Activated T-cell treated with anti-CD3 and anti-CD28 coated beads, Interleukin-2, amount 50 U/mL, for 1 hour (primary cell): ENCODE data around the gene PLD1.

Experiments
- DNase-seq: peaks from one replicate; pipeline ENCODE4 v3.0.0-alpha.2; 2020

The PLD1 gene

GRCh38 chr3:171688593-171688992, 121.7 kb downstream of the PLD1 start:
- no peak for DNase-seq

- no peak for DNase-seq
Observed at GRCh38 chr3:171688002-171688401, 122.3 kb downstream of the PLD1 start.

DNA sequence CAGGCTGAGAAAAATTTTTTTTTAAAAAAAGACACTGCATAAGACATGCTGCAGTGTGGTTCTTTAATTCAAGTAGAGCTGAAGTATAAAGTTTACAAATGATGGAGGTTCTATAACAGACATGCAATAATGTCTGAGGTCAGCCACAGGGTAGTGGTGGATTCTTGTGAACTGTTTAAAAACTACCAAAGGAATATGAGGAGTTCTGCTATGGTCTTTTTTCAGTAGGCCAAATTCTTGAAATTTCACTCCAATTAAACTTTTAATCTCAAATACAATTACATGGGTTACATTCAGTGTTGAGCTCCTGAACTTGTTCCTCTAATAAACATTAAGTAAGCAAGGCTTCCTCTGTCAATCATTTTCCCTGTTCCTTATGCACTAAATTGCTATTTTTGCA, 122.7 kb downstream of the PLD1 start:
- no peak for DNase-seq

GRCh38 chr3:171687064-171687463, 123.2 kb downstream of the PLD1 start:
- DNase-seq: no peak

DNA sequence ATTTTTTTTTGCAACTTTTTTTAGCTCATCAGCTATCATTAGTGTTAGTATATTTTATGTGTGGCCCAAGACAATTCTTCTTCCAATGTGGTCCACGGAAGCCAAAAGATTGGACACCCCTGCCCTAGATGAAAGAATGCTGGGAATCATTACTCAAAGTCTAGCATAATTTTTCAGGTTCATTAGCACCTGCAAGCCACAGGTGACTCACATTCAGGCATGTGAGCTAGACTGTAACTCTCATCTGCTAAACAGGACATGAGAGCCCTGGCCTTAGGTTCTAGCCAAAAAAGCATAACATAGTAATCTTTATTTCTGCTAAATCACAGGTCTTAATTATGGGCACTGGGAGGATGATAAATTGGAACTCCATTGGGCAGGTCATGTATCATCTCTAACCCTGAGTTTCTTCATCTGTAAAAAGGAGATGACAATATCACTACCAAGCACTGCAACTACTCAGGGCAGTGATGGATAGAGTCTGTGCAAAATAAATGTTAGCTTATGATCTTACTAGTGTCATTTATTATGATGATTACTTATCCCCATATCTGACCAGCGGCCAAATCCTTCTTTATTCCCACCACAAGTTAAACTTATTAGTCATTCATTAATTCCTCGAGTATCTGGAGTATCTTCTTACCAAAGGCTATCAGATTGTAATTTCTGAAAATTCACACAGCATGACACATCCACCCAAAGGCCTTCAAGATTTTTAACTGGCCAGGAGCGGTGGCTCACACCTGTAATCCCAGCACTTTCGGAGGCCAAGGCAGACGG, 125.0 kb downstream of the PLD1 start:
- no peak for DNase-seq

- no peak for DNase-seq
Observed at GRCh38 chr3:171684221-171684620, 126.1 kb downstream of the PLD1 start.

DNA sequence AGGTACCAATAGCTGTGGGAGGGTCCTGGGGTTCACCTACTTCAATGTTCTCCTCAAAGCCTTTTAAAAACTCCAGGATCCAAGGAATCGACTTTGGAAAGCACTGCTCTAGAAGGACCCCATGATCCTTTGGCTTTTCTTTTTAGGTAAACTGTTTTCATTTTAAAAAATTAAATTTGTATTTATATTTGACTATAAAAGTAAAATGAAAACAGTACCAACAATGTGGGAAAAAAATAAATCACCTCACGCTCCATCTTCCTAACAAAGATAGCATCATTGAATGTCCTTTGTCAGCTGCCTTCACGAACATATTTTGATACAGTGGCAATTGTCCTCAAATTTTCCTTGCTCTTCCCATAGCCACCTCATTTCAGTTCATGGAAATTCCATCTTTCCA, 127.5 kb downstream of the PLD1 start:
- no peak for DNase-seq

GRCh38 chr3:171680726-171681411, 129.4 kb downstream of the PLD1 start:
- no peak for DNase-seq

DNA sequence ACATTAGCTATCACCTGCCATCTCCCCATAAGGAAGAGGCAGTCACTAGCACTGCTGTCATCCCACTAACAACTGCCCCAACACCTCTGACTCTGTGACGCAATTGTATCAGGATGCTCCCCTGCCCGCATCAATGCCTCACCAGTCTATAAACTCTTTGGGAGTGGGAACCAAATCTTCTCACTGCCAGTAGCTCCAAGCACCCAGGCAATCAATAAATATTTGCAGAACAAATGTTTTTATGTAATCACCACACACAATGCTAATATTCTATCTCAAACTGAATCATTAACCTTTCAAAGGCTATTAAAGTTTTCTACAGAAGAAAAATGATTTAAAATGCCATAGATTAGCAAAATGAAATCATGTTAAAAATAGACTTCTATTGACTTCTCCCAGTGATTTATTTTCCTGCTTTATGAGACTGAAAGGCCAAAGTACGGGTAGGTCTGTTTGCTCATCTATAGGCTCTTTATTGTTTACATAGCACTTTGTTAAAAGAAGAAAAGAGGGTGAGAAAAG, 131.3 kb downstream of the PLD1 start:
- no peak for DNase-seq

- no peak for DNase-seq
Observed at GRCh38 chr3:171677706-171678105, 132.6 kb downstream of the PLD1 start.

DNA sequence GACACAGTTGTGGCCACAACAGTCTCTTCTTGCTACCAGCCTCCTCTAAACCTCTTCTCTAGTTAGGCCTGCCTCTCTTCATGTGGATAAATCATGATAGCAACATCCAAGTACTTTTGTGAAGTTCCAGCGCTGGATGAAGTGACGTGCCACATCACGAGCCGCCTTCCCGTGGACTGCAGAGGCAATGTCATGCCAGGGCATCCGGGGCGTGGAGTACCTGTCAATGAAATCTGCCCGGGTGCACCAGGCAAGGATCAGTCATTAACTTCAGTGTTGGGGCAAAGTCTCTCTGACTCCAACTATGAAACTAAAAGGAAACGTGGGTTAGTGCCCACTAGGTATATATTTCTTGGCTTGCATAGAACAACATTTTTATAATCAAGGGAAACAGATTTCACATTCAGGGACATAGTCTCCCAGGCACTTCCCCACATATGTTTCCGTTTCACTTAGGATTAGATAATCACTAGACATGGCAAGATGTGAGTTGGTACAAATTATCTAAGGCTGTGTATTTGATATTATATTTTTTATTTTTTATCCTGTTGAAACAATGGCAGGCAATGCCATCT, 133.6 kb downstream of the PLD1 start:
- no peak for DNase-seq

DNA sequence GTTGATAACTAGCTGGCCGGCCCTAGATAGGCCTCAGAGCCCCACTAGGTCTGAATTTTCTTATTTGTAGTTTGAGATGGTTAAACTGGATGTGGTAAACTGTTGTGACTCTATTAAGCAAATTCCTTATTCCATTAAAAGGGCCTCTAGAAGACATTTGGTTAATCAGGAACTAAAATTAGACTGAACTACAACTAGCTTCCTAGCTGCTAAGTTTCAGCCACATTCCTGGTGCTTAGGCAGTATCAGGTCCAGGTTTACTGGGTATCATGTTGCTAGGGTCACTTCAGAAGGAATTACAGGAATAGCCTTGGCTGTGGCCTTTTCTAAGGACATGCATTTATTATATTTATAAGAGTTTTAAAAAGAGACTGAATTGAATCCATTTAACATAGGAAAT, 136.3 kb downstream of the PLD1 start:
- DNase-seq: no peak

DNA sequence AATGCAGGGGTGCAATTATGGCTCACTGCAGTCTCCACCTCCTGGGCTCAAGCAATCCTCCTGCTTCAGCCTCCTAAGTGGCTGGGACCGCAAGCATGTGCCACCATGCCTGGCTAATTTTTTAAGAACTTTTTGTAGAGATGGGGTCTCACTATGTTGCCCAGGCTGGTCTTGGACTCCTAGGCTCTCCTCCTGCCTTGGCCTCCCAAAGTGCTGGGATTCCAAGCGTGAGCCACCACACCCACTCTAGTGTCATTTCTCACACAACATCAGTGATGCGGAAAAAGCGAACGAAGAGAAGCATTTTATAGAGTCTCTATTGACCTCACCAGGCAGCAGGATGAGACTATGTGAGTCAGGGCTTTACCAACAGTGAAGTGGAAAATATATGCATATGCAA, 137.7 kb downstream of the PLD1 start:
- DNase-seq: no peak

GRCh38 chr3:171672124-171672523, 138.2 kb downstream of the PLD1 start:
- no peak for DNase-seq

DNA sequence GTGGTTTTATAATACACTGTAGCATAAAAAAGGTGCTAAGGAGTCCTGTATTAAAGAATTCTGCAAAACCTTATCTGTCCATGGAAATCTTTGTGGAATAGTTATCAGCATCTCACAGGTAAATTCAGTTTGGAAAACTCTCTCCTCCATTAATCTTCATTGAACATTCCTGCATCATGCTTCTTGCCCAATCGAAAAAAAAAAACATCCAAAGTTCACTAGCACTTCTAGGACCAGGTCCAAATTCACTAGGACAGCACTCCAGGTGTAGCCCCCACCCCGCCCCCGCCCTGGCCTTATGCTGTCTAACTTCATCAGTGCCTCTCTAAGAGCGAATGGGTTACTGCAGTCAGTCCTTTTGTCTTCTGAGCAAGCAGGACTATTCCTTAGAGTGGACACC, 138.6 kb downstream of the PLD1 start:
- no peak for DNase-seq

DNA sequence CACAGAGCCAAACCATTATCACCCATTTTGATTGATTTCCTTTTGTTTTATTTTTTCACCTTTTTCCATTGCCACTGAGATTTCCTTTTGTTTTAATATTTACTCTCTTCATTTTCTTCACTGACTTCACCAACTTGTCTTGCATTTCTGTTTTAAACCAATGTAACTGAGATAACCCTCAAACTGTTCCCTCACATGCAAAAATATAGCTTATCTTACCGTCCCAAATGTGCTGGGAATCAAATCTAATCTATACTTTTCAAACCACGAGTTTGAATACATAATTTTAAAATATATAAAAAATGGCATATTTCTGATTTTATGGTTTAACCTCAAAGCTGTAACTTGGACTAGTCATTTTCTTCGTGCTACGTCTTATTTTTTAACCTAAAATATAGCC, 143.8 kb downstream of the PLD1 start:
- no peak for DNase-seq

DNA sequence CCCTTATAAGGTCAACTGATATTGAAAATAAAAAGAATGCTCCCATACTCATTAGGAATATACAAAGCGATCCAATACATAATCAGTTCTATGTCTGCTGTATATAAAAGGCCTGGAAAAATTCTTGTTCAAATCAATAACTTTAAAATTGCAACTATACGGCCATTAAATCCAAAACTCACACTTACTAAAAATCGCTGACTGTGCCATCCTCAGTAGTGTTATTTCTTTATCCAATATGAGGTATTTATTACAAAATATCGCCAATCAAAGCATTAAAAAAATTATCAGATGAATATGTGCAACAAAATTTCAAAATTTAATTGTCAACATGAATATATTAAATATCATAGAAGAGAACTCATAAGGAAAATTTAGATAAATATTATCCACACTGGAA, 146.5 kb downstream of the PLD1 start:
- DNase-seq: no peak

DNA sequence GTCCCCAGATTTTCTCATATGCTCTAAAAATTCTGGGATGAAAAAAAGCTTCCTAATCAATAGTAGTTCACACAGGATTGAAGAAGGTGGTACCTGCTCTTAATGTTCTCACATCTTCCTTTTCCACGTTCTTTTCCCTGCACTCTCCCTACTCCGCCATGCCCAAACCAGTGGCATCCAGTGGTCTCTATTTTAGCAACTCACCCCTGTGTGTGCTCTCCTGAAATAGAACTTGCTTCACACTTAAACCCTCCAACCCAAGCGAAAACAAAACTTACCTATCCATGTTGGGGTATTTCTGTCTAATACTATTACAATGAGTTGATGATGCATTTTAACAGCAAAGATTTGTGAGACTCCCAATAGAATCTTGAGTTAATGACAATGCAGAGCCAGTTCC, 148.8 kb downstream of the PLD1 start:
- DNase-seq: no peak

- no peak for DNase-seq
Observed at GRCh38 chr3:171660188-171660587, 150.1 kb downstream of the PLD1 start.

DNA sequence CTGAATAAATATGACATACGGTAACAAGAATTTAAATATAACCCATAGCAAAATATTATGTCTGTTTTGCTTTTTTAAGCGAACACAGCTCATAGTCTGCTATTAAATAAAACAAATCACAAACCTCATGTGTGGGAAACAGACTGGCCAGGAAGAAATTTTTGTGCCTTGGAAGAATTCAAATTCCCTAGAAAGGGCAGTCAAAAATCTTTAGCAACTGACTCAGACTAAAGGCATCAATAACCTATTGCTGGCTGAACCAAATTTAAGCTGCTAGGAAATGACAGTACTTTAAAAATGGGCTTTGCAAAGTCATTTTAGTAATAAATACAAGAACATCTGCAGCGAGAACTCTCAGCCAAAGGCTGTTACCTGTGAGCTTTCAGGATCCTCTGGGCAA, 151.4 kb downstream of the PLD1 start:
- DNase-seq: no peak

GRCh38 chr3:171654809-171655208, 155.5 kb downstream of the PLD1 start:
- no peak for DNase-seq

DNA sequence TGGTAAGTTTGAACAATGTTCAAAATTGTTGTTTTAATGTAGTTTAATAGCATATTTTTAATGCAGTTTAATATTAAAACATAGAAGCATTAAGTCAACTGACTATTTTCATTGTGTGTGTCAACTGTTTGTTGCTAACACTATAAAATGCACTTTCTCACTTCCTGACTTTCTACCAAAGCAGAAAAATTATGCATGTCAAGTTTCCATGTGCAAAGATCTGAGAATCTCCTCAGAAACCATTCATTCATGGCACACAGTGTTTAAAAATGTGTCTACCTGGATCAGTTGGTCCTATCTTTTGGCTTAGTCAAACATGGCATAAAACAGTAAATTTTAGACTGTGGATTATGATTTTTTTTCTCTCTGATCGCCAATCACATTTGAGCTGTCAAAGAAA, 156.0 kb downstream of the PLD1 start:
- DNase-seq: no peak

DNA sequence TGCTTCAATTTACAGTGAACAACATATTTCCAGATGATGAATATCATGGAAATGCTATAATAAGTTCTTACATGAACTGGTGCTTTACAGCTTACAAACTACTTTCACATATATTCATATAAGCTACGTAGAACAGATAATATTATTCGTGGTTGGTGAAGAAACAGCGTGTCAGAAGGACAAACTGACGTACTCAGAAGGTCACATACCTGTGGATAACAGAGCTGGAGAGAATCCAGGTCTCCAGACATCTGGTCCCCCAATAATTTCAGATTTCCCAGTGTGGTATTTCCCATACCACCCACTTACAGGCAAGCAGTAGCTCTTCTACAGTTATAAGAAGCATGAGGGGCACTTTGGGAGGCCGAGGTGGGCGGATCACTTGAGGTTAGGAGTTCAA, 156.6 kb downstream of the PLD1 start:
- no peak for DNase-seq

GRCh38 chr3:171652932-171653331, 157.4 kb downstream of the PLD1 start:
- DNase-seq: no peak
